Panc1 (cell line): ENCODE results near the gene ALKBH2. TPM values are rescaled to one million over a fixed set of nuclear protein-coding genes. Genes with fewer than 3 reads are reported as not detected.
"Not testable (repeated sequence)": the region's sequence is repeated elsewhere in the genome, so short reads cannot be mapped to it uniquely, and the experiment has no call there.

Experiments used
- ATAC-seq: fragments of 200-7000 bp; cut with Tn5 transposase; 2 replicates; pipeline ENCODE4 v1.9.1; 2020; ENCODE audit warnings: mild to moderate bottlenecking, moderate library complexity
- BruUV-seq: library from RNA; stranded (reverse); fragments of 400-500 nt; replicated peaks from 2 replicates; lab custom pipeline; 2021; lab: Mats Ljungman, UMichigan
- CTCF ChIA-PET: fragments of 300-600 bp; sonication (Branson Sonifier 250); formaldehyde crosslinking; loops from one replicate; lab custom pipeline; 2022; ENCODE audit warnings: antibody characterized with exemption; lab: Charles Lee
- POLR2A ChIA-PET: fragments of 300-600 bp; sonication (Branson Sonifier 250); formaldehyde crosslinking; loops from one replicate; lab custom pipeline; 2022; ENCODE audit warnings: antibody characterized with exemption; lab: Charles Lee
- DNase-seq: peaks from one replicate; pipeline ENCODE4 v3.0.0-alpha.2; 2010; ENCODE audit warnings: low read depth, low spot score
- H3K27ac ChIP-seq: 2 replicates; pipeline ENCODE4 v1.5.1; 2011; ENCODE audit warnings: mild to moderate bottlenecking, low read length, inconsistent platforms
- H3K27me3 ChIP-seq: fragments of 200-500 bp; sonication (Bioruptor generic); 2 replicates; pipeline ENCODE4 v1.6.0; 2014; ENCODE audit warnings: low read length, inconsistent platforms; ENCODE audit not compliant: control insufficient read depth, insufficient read depth
- H3K36me3 ChIP-seq: fragments of 200-500 bp; sonication (Bioruptor generic); 2 replicates; pipeline ENCODE4 v1.5.1; 2014; ENCODE audit warnings: inconsistent platforms, mild to moderate bottlenecking, low read length, moderate library complexity; ENCODE audit not compliant: control insufficient read depth, insufficient read depth
- H3K4me1 ChIP-seq: 2 replicates; pipeline ENCODE4 v1.5.1; 2011; ENCODE audit warnings: inconsistent platforms, mild to moderate bottlenecking, low read length, moderate library complexity; ENCODE audit not compliant: control insufficient read depth, insufficient read depth
- H3K4me3 ChIP-seq, 2 experiments: 2 replicates each; pipeline ENCODE4 v1.5.1; 2011 to 2012; ENCODE audit warnings: low read depth in 2 of 2, low read length in 2 of 2, mild to moderate bottlenecking in 2 of 2, inconsistent platforms in 1 of 2, moderate library complexity in 1 of 2
- H3K9me3 ChIP-seq: fragments of 200-500 bp; sonication (Bioruptor generic); 2 replicates; pipeline ENCODE4 v1.5.1; 2014; ENCODE audit warnings: low read depth, mild to moderate bottlenecking, inconsistent platforms, low read length, moderate library complexity; ENCODE audit not compliant: control insufficient read depth, insufficient read depth
- CTCF ChIP-seq: fragments of 450-650 bp; IDR thresholded peaks from 2 replicates; pipeline ENCODE4 v1.5.1; 2017; ENCODE audit warnings: mild to moderate bottlenecking
- POLR2AphosphoS5 ChIP-seq: IDR thresholded peaks from 2 replicates; pipeline ENCODE4 v1.6.1; 2012; ENCODE audit warnings: mild to moderate bottlenecking, low read depth, low read length, moderate library complexity
- REST ChIP-seq, 2 experiments: IDR thresholded peaks; 2 replicates each; pipeline ENCODE4 v1.6.1; 2011 to 2012; ENCODE audit warnings: low read depth in 2 of 2, control low read depth in 1 of 2, low read length in 1 of 2, mild to moderate bottlenecking in 1 of 2, moderate library complexity in 1 of 2; ENCODE audit not compliant: insufficient read depth in 1 of 2
- SIN3A ChIP-seq: IDR thresholded peaks from 2 replicates; pipeline ENCODE4 v1.6.1; 2012; ENCODE audit warnings: low read depth, mild to moderate bottlenecking, low read length, moderate library complexity, borderline replicate concordance; ENCODE audit not compliant: insufficient read depth
- TCF7L2 ChIP-seq: IDR thresholded peaks from 2 replicates; pipeline ENCODE4 v1.6.1; 2011; ENCODE audit warnings: mild to moderate bottlenecking, low read depth, low read length, inconsistent platforms
- in situ Hi-C: cut with HindIII; loops from 2 replicates; pipeline ENCODE4 v1.10.0; 2016; ENCODE audit warnings: low sequenced_read_pairs, low pct_unique_long_range_greater_than_20kb
- intact Hi-C: fragments of 100-400 bp; cut with micrococcal nuclease; formaldehyde crosslinking; loops from one replicate; pipeline ENCODE4 v1.10.0; 2022; ENCODE audit not compliant: unreplicated experiment
- total RNA-seq: library from RNA; stranded (reverse); gene quantifications from one replicate; pipeline ENCODE4 v1.2.1, GENCODE V29; 2021; ENCODE audit not compliant: unreplicated experiment

The ALKBH2 gene
- total RNA-seq, 1 experiment from 2014 or later: 41.6 TPM

GRCh38 chr12:109052414-109053323 is 40.6 kb downstream of the ALKBH2 start, which contains the start of gene USP30:
Gene USP30, plus strand, starts transcription at chr12:109052576. Its CDS starts 103 bp downstream, at chr12:109052679.
- Histone ChIP-seq H3K27ac (peak within 1 kb of the TSS; percentile 85), H3K36me3 (no peaks in the 10 kb centered on the region), H3K9me3 (no peaks in the 10 kb centered on the region), H3K4me3 (peak within 1 kb of the TSS; percentile 79 to 93), H3K4me1 (peaks cover 8% of the 10 kb centered on the region; the same call in 1 of the 2 replicates), H3K27me3 (no peaks in the 10 kb centered on the region)
- no TSS peak for BruUV-seq
- ATAC-seq (peak; percentile 95), DNase-seq (no peak)
- CTCF ChIA-PET: no interaction called here
- intact Hi-C loops: no loop called here
- peak in 1 of 2 experiments; percentile 60; a peak in 2 of 4 replicates for TF ChIP-seq REST (IDR thresholded peaks at IDR 0.05; ENCODE audit: insufficient read depth in 1 of 2, low read depth in 2 of 2, low read length in 1 of 2)
- TF ChIP-seq POLR2AphosphoS5: peak; percentile 66; the same call in 1 of the 2 replicates
- no peak for TF ChIP-seq CTCF
- peak; percentile 37; the same call in 1 of the 2 replicates for TF ChIP-seq TCF7L2
- TF ChIP-seq SIN3A: peak; percentile 98; the same call in 1 of the 2 replicates
- in situ Hi-C loops: no loop called here
- POLR2A ChIA-PET: no interaction called here

GRCh38 chr12:109052097-109052413 is 41.2 kb downstream of the ALKBH2 start:
- BruUV-seq: no TSS peak
- CTCF ChIA-PET: no interaction called here
- DNase-seq (no peak), ATAC-seq (no peak; the same call in 1 of the 2 replicates)
- Histone ChIP-seq H3K27ac (peak overlapping the region; percentile 85), H3K27me3 (no peaks in the 10 kb centered on the region), H3K4me1 (peaks cover 8% of the 10 kb centered on the region; the same call in 1 of the 2 replicates), H3K9me3 (no peaks in the 10 kb centered on the region), H3K4me3 (peak overlapping the region; percentile 79 to 93), H3K36me3 (no peaks in the 10 kb centered on the region)
- TF ChIP-seq SIN3A (no peak), TCF7L2 (no peak), POLR2AphosphoS5 (no peak), CTCF (no peak), REST (IDR thresholded peaks at IDR 0.05; ENCODE audit: insufficient read depth in 1 of 2, low read depth in 2 of 2, low read length in 1 of 2) (no peak)
- POLR2A ChIA-PET: no interaction called here
- intact Hi-C loops: no loop called here
- in situ Hi-C loops: no loop called here

- POLR2A ChIA-PET, H3K4me3 ChIP-seq, intact Hi-C loops, BruUV-seq, H3K27me3 ChIP-seq, H3K4me1 ChIP-seq, in situ Hi-C loops, DNase-seq, H3K9me3 ChIP-seq, H3K36me3 ChIP-seq, CTCF ChIA-PET, H3K27ac ChIP-seq, ATAC-seq: not testable (repeated sequence)
Measured at GRCh38 chr12:109049794-109050193, 43.5 kb downstream of the ALKBH2 start.
